Activated CD4-positive, CD25-positive, alpha-beta regulatory T cell (primary cell): ENCODE results near the gene SGCD.
A peak's percentile ranks its signal among the peaks of the same experiment; 100 is the strongest.

ENCODE experiments used
- DNase-seq, 4 experiments: peaks; one replicate each; lab custom pipeline; 2025; lab: John Stamatoyannopoulos, UW

SGCD gene

GRCh38 chr5:156401804-156402203, 74.8 kb downstream of the SGCD start:
- no peak for DNase-seq

DNA sequence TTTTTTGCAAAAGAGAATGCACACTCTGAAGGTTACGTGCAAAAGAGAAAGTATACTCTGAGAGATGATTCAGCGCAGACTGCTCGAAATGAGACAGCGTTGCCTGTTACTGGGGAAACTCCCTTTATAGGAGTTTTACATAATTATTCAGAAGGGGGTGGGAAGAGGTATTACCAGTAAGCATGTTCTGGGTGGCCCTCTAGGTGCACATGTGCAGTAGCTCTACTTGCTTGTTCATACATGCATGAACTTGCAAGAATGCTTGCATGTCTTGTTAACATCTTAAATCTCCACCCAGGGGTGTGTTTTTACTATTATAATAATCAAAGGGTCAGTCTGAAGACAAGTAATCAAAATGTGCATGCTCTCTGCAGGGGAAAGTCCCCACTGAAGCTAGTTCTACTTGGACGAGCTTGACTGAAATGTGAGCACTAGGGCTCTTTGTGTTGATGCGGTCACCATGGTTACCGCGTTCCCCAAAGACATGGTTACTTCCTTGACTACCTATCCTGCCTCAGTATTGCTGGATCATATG, 75.5 kb downstream of the SGCD start:
- peak; percentile 2 to 15 (median 2) for DNase-seq

- DNase-seq = no peak
These were observed 79.0 kb downstream of the SGCD start for GRCh38 chr5:156405988-156406387.

GRCh38 chr5:156407251-156407650, 80.3 kb downstream of the SGCD start:
- DNase-seq = no peak

GRCh38 chr5:156409834-156410233, 82.9 kb downstream of the SGCD start:
- no peak for DNase-seq

- no peak for DNase-seq
These were observed 84.2 kb downstream of the SGCD start for GRCh38 chr5:156411185-156411613.

DNA sequence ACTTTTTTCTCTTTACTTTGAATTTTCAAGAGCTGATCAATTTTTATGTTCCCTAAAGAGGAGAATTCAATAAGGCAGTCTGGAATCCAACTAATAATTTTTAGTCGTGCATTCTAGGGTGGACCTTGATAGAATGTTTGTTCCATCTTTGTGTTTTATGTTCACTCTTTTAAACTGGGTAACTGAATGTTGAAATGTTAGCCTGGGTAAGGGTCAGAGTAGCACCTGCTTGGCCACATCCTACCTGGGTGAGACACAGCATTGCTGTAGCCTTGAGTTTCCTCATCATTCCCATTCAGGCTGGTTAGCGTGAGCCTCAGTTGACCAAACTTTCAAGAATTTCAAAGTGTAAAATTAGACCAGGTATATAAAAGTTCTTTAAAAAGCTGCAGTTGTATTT, 85.0 kb downstream of the SGCD start:
- no peak for DNase-seq

DNA sequence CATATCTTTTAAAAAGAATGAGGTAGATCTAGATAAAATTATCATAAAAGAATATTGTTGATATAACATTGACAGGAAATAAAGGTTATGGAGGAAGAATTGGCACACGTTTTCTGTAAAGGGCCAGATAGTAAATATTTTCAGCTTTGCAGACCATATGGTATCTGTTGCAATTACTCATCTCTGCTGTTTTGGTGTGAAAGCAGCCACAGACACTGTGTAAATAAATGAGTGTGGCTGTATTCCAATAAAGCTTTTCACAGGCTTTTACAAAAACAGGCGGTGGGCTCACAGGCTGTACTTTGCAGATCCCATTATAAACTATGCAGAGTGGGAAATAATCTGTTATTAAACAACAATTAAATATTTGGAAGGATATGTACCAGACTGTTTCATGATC, 87.4 kb downstream of the SGCD start:
- no peak for DNase-seq

DNA sequence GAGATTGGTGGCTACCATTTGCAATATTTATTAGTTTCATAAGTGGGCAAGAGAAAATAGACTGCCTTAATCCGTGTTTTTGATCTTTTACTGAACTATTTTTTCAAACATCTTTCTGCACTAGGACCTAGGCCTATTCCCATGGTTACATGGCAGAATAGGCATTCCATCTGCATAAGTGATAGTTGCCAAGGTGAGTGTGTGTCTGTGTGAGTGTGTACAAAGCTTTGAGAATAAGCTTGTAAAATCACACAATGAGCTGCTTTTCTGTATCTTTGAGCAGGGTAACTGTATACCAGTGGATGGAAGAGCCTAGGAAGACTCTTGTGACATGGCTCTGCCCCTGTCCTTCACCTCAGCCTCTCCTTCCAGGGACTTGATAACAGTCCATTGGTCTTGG, 92.7 kb downstream of the SGCD start:
- DNase-seq = no peak

DNA sequence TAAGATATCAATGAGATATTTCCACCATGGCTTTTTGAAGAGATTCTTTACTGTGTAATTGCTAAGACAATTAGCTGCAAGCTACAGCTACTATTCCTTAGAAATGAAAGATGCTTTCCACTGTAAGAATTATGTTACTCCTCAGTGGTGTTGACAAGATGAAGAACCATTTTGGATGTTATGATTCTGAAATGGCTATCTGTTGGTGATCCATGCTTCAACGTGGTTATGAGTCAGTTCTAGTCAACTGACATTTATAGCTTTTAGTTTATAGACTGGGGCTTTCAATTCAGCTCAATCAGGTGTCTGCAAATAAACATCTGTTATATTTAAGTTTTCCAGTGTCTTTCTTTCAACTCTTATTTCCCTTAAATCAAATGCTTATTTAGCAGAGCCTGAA, 93.7 kb downstream of the SGCD start:
- no peak for DNase-seq

- DNase-seq = no peak
These were observed 94.8 kb downstream of the SGCD start for GRCh38 chr5:156421798-156422197.

GRCh38 chr5:156423597-156423996, 96.6 kb downstream of the SGCD start:
- no peak for DNase-seq

GRCh38 chr5:156427315-156427714, 100.4 kb downstream of the SGCD start:
- no peak for DNase-seq

- DNase-seq = no peak
These were observed 105.2 kb downstream of the SGCD start for GRCh38 chr5:156431956-156432829.

- no peak for DNase-seq
These were observed 105.8 kb downstream of the SGCD start for GRCh38 chr5:156432830-156433105.

GRCh38 chr5:156434471-156434870, 107.5 kb downstream of the SGCD start:
- DNase-seq = no peak

DNA sequence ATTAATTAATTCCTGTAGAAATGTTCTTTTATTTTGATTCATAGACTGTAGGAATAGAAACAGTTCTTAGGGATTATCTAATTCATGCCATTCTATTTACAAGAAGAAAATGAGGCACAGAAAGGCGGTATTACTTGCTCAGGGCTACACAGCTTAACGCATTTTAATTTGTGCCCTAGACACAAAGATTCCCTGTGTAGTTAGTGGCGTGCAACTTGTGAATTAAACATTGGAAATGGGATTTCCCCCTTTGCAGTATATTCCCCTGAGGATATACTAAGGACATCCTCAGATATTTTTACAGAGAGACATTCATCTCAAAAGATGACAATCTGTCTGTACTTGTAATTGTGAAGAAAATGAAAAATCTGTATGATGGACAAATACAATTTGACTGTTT, 108.1 kb downstream of the SGCD start:
- DNase-seq = no peak

DNA sequence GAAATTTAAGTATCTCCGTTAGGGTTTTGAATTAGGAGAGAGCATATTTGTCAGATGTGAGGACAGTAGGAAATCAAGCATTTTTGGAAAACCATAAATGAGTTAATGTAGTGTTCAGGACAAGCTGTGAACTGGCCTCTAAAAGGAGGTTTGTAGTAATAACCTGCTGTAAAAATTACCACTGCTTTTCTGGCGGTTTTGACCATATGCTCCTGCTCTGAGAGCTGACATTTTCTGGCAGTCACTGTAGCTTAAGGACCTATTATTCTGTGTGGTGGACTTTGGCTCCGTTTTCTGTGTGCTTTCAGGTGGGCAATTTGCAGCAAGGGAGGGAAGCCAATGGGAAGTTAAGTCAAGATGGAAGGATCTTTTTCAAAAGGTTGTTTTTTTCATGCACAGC, 111.1 kb downstream of the SGCD start:
- no peak for DNase-seq

DNA sequence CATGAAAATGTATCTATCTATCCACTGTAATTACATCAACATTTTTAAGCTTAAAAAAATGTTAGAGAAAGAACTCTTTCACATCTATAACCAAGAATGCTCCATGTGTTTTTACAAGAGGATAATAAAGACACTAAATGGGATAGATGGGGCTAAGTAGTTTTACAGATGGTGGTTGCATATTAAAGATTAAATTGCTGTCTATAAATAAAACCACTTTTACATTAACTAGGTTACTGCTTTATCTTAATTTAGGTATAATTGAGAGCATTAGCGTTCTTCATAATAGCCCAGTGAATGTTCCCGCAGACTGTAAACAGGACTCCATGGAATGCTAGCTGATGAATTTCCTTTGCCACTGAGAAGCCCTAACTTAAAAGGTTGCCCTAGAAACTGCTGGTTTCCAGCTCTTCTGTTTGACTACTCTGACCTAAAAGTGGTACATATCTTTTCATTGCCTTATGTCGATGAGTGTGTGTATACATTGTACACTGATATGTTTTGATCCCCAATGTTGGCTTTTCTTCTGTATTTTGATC, 117.9 kb downstream of the SGCD start:
- DNase-seq = no peak

DNA sequence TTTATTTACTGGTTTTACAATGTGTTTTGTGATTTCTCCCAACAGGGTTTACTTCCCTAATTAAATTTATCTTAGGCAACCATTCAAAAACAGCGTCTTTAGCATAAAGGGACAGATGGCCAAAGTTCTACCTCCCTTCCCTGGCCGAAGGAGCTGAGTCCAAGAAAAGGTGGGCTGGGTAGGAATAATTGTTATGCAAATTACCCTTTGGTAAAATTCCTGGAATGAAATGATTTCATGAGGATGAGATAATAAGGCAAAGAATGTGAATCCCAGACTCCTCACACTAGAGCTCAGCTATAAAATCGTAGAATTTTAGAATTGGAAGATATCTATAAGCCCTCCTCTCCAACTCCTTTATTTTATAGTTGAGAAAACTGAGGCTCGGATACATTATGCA, 119.6 kb downstream of the SGCD start:
- DNase-seq = no peak

GRCh38 chr5:156450778-156451177, 123.8 kb downstream of the SGCD start:
- DNase-seq = no peak

GRCh38 chr5:156451505-156451904, 124.5 kb downstream of the SGCD start:
- no peak for DNase-seq

DNA sequence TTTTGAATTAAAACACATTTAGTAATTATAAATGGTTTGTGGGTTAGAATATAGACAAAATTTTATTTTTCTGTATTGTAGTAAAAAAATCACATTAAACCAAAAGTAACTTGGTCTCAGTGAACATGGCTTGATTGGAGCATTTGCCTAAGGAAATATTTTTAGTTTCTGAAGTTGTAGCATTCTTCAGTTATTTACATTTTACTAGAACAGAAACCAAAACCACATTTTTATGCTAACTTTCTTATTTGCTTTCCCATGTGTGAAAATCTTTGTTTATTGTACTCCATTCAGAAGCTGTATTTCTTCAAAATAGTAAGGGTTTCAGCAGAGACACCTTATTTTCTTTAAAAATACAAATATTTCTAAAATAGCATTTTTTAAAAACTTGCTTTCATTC, 129.9 kb downstream of the SGCD start:
- DNase-seq = no peak
